ENCODE data around the gene RANBP17. TPM values are rescaled to one million over a fixed set of nuclear protein-coding genes. Genes with fewer than 3 reads are reported as not detected.

Gene RANBP17
- total and polyA plus RNA-seq, 2 of the 4 experiments (the other 2 are of a cell fraction) = 8.2 to 29.0 TPM

DNA sequence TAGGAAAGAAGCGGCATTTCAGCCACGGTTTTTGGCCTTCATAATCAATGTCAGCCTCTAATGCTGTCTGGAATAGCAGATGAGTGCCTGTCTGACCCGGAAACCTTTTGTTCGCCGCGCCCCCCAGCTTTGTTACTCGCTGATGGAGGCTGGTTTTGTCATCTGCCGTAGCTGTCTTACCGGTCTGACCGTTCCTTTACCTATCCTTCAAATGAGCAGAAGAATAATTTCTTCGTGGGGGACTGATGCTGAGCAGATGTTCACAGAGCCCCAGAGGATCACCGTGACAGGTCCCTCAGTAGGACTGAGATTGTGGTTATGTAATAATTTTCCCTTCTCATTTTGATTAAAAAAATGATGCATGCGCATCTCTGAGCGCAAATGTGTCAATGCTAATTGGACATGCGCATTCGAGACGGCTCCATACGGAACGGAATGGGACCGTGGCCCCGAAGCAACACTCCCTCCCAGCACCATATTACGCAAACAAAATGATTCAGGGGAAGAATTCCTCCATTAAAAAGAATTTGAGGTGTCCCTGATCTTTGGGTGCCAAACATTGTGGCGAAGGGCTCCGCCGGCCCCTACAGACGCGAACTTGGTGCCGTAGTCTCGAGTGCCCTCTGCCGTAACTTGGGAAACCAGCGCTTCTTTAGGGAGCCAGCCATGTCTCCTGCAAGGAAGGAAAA is 474.8 kb downstream of the RANBP17 start (continued):
- TF ChIP-seq, protein P1, sequence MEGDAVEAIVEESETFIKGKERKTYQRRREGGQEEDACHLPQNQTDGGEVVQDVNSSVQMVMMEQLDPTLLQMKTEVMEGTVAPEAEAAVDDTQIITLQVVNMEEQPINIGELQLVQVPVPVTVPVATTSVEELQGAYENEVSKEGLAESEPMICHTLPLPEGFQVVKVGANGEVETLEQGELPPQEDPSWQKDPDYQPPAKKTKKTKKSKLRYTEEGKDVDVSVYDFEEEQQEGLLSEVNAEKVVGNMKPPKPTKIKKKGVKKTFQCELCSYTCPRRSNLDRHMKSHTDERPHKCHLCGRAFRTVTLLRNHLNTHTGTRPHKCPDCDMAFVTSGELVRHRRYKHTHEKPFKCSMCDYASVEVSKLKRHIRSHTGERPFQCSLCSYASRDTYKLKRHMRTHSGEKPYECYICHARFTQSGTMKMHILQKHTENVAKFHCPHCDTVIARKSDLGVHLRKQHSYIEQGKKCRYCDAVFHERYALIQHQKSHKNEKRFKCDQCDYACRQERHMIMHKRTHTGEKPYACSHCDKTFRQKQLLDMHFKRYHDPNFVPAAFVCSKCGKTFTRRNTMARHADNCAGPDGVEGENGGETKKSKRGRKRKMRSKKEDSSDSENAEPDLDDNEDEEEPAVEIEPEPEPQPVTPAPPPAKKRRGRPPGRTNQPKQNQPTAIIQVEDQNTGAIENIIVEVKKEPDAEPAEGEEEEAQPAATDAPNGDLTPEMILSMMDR (conservative IDR thresholded peaks at IDR 0.05; ENCODE audit: low read depth, low read length) = peak; percentile 80
- TF ChIP-seq FOS (IDR thresholded peaks at IDR 0.05; ENCODE audit: low read depth, low read length) = no peak

DNA sequence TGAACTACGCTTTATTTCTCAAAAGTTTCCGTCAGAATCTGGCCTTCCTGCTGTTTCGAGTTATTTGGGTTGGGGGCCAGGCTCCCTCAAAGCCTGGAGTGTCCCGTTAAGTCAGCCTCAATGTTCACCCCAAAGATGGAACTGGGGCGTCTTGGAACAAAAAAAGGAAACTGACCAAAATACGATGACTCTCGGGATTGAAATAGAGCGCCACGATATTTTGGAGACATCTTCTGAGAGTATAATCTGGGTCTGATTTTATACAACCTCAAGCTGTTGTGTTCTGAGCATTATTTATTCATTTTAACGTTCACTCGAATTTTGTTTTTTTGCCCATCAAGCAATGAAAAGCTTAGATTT is 475.4 kb downstream of the RANBP17 start:
- peak; percentile 38 for ATAC-seq (ENCODE audit: low read depth)
- POLR2A ChIA-PET (ENCODE audit: unreplicated experiment) = interaction anchor here (0.6 kb wide), 1 partner anchor 136 kb away, joined by 3 read pairs; no protein-coding TSS in a partner anchor

More for the DNA sequence above, 475.4 kb downstream of the RANBP17 start:
- no peaks in the 10 kb centered on the region for H3K9me1 ChIP-seq (ENCODE audit: insufficient read depth, low read length)
- peak overlapping the region; percentile 30 for H2AK9ac ChIP-seq (replicated peaks; ENCODE audit: low read depth, low read length, poor library complexity)
- no peak for DNase-seq
- H2AFZ ChIP-seq (replicated peaks; ENCODE audit: low read length, poor library complexity) = peak overlapping the region; percentile 88
- H2BK120ac ChIP-seq (ENCODE audit: low read depth, low read length) = no peak overlapping the region
- no peaks in the 10 kb centered on the region for H4K20me1 ChIP-seq (ENCODE audit: insufficient read depth, low read length)
- H3K9me3 ChIP-seq (ENCODE audit: control insufficient read depth, insufficient read depth, low read length) = no peaks in the 10 kb centered on the region
- H4K91ac ChIP-seq (ENCODE audit: insufficient read depth, low read depth, low read length) = no peak overlapping the region
- dilution Hi-C loops (cut with HindIII; ENCODE audit: low sequenced_read_pairs, unreplicated experiment) = no loop called here
- no peaks in the 10 kb centered on the region for H3K36me3 ChIP-seq (ENCODE audit: control insufficient read depth, insufficient read depth, low read length)
- H2AK5ac ChIP-seq (ENCODE audit: low read depth, low read length) = no peak overlapping the region
- no peak for TF ChIP-seq RCOR1 (IDR thresholded peaks at IDR 0.05; ENCODE audit: insufficient replicate concordance, low read length)
- no peak for TF ChIP-seq POLR2A (IDR thresholded peaks at IDR 0.05; ENCODE audit: low read depth, low read length)
- TF ChIP-seq, protein P1 (conservative IDR thresholded peaks at IDR 0.05; ENCODE audit: low read depth, low read length) = no peak
- no peak overlapping the region for H2BK5ac ChIP-seq (ENCODE audit: low read depth, low read length, poor library complexity, severe bottlenecking)
- H4K5ac ChIP-seq (ENCODE audit: low read depth, low read length) = no peak overlapping the region
- peak overlapping the region; percentile 94 for H3K4me2 ChIP-seq (ENCODE audit: low read depth, low read length)
- 42% methylated on average over 2 of the region's 11 CpGs; no CpG with 5 or more reads in 1 of the 2 experiments for WGBS, 2 experiments (ENCODE audit: extremely low coverage in 2 of 2, insufficient read length in 1 of 2)
- H2BK15ac ChIP-seq (ENCODE audit: low read depth, low read length) = no peak overlapping the region
- BruUV-seq (replicated peaks) = no TSS peak
- CTCF ChIA-PET = interaction anchor here (0.9 to 1.4 kb wide), 3 partner anchors 37 to 132 kb away, joined by 3 to 7 read pairs (median 5); no protein-coding TSS in a partner anchor
- H3K4me3 ChIP-seq (ENCODE audit: insufficient read depth, low read depth, low read length) = peak overlapping the region; percentile 52
- H3K56ac ChIP-seq (ENCODE audit: extremely low read depth, insufficient read depth, low read length) = no peak overlapping the region
- H2BK20ac ChIP-seq (ENCODE audit: low read depth, low read length) = no peak overlapping the region
- no peaks in the 10 kb centered on the region for H3K79me1 ChIP-seq (ENCODE audit: low read depth in 1 of 2, low read length in 2 of 2)
- H3K23ac ChIP-seq (ENCODE audit: low read depth, low read length) = no peak overlapping the region; the same call in 1 of the 2 replicates
- peak overlapping the region in 1 of 2 experiments; percentile 34; a peak in 1 of 4 replicates for H4K8ac ChIP-seq (ENCODE audit: low read depth in 2 of 2, low read length in 2 of 2)
- H3K14ac ChIP-seq (replicated peaks; ENCODE audit: low read depth, low read length) = no peak overlapping the region; the same call in 1 of the 2 replicates
- no peak overlapping the region for H3K18ac ChIP-seq (ENCODE audit: low read depth, low read length)
- in situ Hi-C loops (cut with MboI; ENCODE audit: low sequenced_read_pairs) = loop anchor here (5.0 to 25.0 kb wide), 2 partner anchors 130 to 350 kb away; no protein-coding TSS in a partner anchor
- intact Hi-C loops (cut with micrococcal nuclease) = loop anchor here (1.0 to 2.0 kb wide), 6 partner anchors 66 to 592 kb away; no protein-coding TSS in a partner anchor
- H3K4me1 ChIP-seq (ENCODE audit: control insufficient read depth, insufficient read depth, low read length) = no peaks in the 10 kb centered on the region
- H3K27me3 ChIP-seq (ENCODE audit: control insufficient read depth, insufficient read depth, low read length) = peaks cover 17% of the 10 kb centered on the region
- no peak overlapping the region for H3K4ac ChIP-seq (ENCODE audit: low read depth, low read length)
- H3K9ac ChIP-seq (ENCODE audit: low read depth, low read length) = peak overlapping the region; percentile 76
- no peak overlapping the region for H3K27ac ChIP-seq (ENCODE audit: insufficient read depth, low read length)

Measured in IMR-90 (cell line).